ENCODE data around the gene SIAE. TPM values are rescaled to one million over a fixed set of nuclear protein-coding genes. Genes with fewer than 3 reads are reported as not detected.

The SIAE gene
- total and polyA plus RNA-seq, 2 experiments from 2014 or later = 24.0 to 35.5 TPM

DNA sequence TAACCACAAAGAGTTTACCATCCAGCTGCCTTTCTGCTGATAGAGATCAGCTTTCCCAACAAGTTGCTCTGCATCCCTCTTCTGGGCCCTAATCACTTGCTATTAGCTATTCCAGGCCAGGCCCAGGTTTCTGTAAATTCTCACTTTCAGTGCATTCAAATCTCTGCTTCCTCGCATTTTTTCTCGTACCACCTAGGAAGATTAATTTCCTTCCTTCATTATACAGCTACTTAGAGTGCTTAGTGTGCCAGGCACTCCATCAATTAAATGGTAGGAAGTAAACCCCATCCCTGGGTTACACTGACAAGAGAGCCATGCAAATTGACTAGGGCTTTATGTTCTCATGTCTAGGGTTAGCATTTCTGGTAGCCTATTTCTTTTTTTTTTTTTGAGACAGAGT is 9.7 kb downstream of the SIAE start:
- H3K4me2 ChIP-seq = no peak overlapping the region
- H3K79me2 ChIP-seq = no peaks in the 10 kb centered on the region
- no peaks in the 10 kb centered on the region for H3K9me2 ChIP-seq (replicated peaks; ENCODE audit: insufficient read depth)
- H3K4me1 ChIP-seq (ENCODE audit: insufficient read depth) = no peaks in the 10 kb centered on the region
- no peaks in the 10 kb centered on the region for H3K27me3 ChIP-seq
- H3K27ac ChIP-seq = no peak overlapping the region
- H3K9me3 ChIP-seq (ENCODE audit: low read depth) = no peaks in the 10 kb centered on the region
- WGBS (ENCODE audit: low lambda C conversion rate, missing lambda C conversion rate) = 81% methylated on average over 2 of the region's 2 CpGs
- H3K36me3 ChIP-seq (replicated peaks; ENCODE audit: insufficient read depth, low read depth) = no peaks in the 10 kb centered on the region
- H2AFZ ChIP-seq = no peak overlapping the region
- no peaks in the 10 kb centered on the region for H4K20me1 ChIP-seq (ENCODE audit: insufficient read depth, poor library complexity, severe bottlenecking)
- TF ChIP-seq EZH2 (IDR thresholded peaks at IDR 0.05; ENCODE audit: borderline replicate concordance) (no peak), EZH2phosphoT487 (IDR thresholded peaks at IDR 0.05; ENCODE audit: low read depth, severe bottlenecking, unreplicated experiment) (no peak)
- TF ChIP-seq, protein P1, sequence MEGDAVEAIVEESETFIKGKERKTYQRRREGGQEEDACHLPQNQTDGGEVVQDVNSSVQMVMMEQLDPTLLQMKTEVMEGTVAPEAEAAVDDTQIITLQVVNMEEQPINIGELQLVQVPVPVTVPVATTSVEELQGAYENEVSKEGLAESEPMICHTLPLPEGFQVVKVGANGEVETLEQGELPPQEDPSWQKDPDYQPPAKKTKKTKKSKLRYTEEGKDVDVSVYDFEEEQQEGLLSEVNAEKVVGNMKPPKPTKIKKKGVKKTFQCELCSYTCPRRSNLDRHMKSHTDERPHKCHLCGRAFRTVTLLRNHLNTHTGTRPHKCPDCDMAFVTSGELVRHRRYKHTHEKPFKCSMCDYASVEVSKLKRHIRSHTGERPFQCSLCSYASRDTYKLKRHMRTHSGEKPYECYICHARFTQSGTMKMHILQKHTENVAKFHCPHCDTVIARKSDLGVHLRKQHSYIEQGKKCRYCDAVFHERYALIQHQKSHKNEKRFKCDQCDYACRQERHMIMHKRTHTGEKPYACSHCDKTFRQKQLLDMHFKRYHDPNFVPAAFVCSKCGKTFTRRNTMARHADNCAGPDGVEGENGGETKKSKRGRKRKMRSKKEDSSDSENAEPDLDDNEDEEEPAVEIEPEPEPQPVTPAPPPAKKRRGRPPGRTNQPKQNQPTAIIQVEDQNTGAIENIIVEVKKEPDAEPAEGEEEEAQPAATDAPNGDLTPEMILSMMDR (IDR thresholded peaks at IDR 0.05; ENCODE audit: poor library complexity) = no peak
- DNase-seq (ENCODE audit: low spot score) = no peak
- no peak overlapping the region for H3K4me3 ChIP-seq

- 83% methylated on average over 4 of the region's 4 CpGs for WGBS (ENCODE audit: low lambda C conversion rate, missing lambda C conversion rate)
- Histone ChIP-seq H3K9me3 (ENCODE audit: low read depth) (no peaks in the 10 kb centered on the region), H3K4me3 (no peak overlapping the region), H3K27me3 (no peaks in the 10 kb centered on the region), H3K79me2 (no peaks in the 10 kb centered on the region), H3K4me1 (ENCODE audit: insufficient read depth) (no peaks in the 10 kb centered on the region), H3K9me2 (replicated peaks; ENCODE audit: insufficient read depth) (no peaks in the 10 kb centered on the region), H3K27ac (no peak overlapping the region), H4K20me1 (ENCODE audit: insufficient read depth, poor library complexity, severe bottlenecking) (no peaks in the 10 kb centered on the region), H2AFZ (no peak overlapping the region), H3K36me3 (replicated peaks; ENCODE audit: insufficient read depth, low read depth) (no peaks in the 10 kb centered on the region), H3K4me2 (no peak overlapping the region)
- TF ChIP-seq, protein P1 (IDR thresholded peaks at IDR 0.05; ENCODE audit: poor library complexity) = no peak
- no peak for DNase-seq (ENCODE audit: low spot score)
Observed at GRCh38 chr11:124662106-124662505, 11.4 kb downstream of the SIAE start.

GRCh38 chr11:124661553-124661952 is 12.0 kb downstream of the SIAE start:
- no peaks in the 10 kb centered on the region for H3K36me3 ChIP-seq (replicated peaks; ENCODE audit: insufficient read depth, low read depth)
- no peak for TF ChIP-seq EZH2phosphoT487 (IDR thresholded peaks at IDR 0.05; ENCODE audit: low read depth, severe bottlenecking, unreplicated experiment)
- TF ChIP-seq, protein P1 (IDR thresholded peaks at IDR 0.05; ENCODE audit: poor library complexity) = no peak
- no peak for TF ChIP-seq EZH2 (IDR thresholded peaks at IDR 0.05; ENCODE audit: borderline replicate concordance)
- H3K27me3 ChIP-seq = no peaks in the 10 kb centered on the region
- no peak for DNase-seq (ENCODE audit: low spot score)
- H3K4me3 ChIP-seq = no peak overlapping the region
- no peak overlapping the region for H2AFZ ChIP-seq
- no peak overlapping the region for H3K4me2 ChIP-seq
- no peaks in the 10 kb centered on the region for H3K4me1 ChIP-seq (ENCODE audit: insufficient read depth)
- H4K20me1 ChIP-seq (ENCODE audit: insufficient read depth, poor library complexity, severe bottlenecking) = no peaks in the 10 kb centered on the region
- no peak overlapping the region for H3K27ac ChIP-seq
- no peaks in the 10 kb centered on the region for H3K9me3 ChIP-seq (ENCODE audit: low read depth)
- H3K9me2 ChIP-seq (replicated peaks; ENCODE audit: insufficient read depth) = no peaks in the 10 kb centered on the region
- H3K79me2 ChIP-seq = no peaks in the 10 kb centered on the region

GRCh38 chr11:124658986-124659385 is 14.6 kb downstream of the SIAE start:
- WGBS (ENCODE audit: low lambda C conversion rate, missing lambda C conversion rate) = 84% methylated on average over 1 of the region's 1 CpG
- no peak overlapping the region for H3K27ac ChIP-seq
- DNase-seq (ENCODE audit: low spot score) = no peak
- no peaks in the 10 kb centered on the region for H3K4me1 ChIP-seq (ENCODE audit: insufficient read depth)
- H3K36me3 ChIP-seq (replicated peaks; ENCODE audit: insufficient read depth, low read depth) = no peaks in the 10 kb centered on the region
- no peaks in the 10 kb centered on the region for H3K27me3 ChIP-seq
- no peak overlapping the region for H3K4me2 ChIP-seq
- no peaks in the 10 kb centered on the region for H4K20me1 ChIP-seq (ENCODE audit: insufficient read depth, poor library complexity, severe bottlenecking)
- no peaks in the 10 kb centered on the region for H3K79me2 ChIP-seq
- no peak overlapping the region for H3K4me3 ChIP-seq
- no peaks in the 10 kb centered on the region for H3K9me2 ChIP-seq (replicated peaks; ENCODE audit: insufficient read depth)
- H2AFZ ChIP-seq = no peak overlapping the region
- H3K9me3 ChIP-seq (ENCODE audit: low read depth) = no peaks in the 10 kb centered on the region
- TF ChIP-seq, protein P1 (IDR thresholded peaks at IDR 0.05; ENCODE audit: poor library complexity) = no peak
- no peak for TF ChIP-seq EZH2phosphoT487 (IDR thresholded peaks at IDR 0.05; ENCODE audit: low read depth, severe bottlenecking, unreplicated experiment)
- TF ChIP-seq EZH2 (IDR thresholded peaks at IDR 0.05; ENCODE audit: borderline replicate concordance) = no peak

Measured in hepatocyte (in vitro differentiated cells).